Stimulated activated CD8-positive, alpha-beta memory T cell treated with anti-CD3 and anti-CD28 coated beads, Interleukin-2, amount 100 ng/mL, for 1 hour (primary cell): ENCODE data around the gene MGAT4A.
"Not testable (repeated sequence)": the region's sequence is repeated elsewhere in the genome, so short reads cannot be mapped to it uniquely, and the experiment has no call there.

Source experiments
- DNase-seq, 2 donors: peaks; one replicate each; pipeline ENCODE4 v3.0.0-alpha.2; 2020; ENCODE audit warnings: low read depth in 2 of 2

Gene MGAT4A

DNA sequence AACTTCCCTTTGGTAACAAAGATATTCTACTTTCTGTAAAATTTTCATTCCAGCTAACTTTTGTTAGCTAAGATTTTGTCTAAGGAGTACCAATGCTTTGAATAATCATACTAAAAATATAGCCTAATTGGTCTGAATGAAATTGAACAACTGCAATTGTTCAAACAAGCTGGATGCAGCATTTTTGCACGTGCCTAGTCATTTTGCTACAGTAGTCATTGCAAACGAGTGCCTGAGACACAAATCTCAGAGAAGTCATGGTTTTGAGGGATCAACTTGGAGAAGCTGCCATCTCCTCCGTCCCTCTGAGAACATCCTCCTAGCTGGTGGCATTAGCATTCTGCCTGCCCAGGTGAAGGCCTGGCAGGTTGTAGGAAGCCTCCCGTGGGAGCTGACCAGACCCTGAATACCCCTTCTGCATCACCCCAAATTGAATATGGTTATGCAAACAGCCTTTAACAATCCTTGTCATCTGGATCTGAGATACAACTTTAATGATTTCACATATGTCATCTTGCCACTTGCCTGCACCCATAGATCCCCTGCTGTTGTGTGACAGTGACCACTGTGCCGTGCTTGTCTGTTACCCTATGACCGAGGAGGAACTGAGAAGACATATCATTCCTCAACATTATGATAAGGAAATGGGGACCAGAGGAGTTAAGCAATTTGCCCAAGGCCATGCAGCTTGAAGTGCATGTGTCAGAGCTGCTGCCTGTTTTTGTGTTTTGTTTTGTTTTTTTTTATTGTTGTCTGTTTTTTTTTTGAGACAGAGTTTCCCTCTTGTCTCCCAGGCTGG is 29.1 kb upstream of the MGAT4A start:
- DNase-seq = no peak

- no peak for DNase-seq
Observed at GRCh38 chr2:98759338-98759737, 28.4 kb upstream of the MGAT4A start.

GRCh38 chr2:98757904-98758421 is 27.0 kb upstream of the MGAT4A start:
- no peak for DNase-seq

- DNase-seq = no peak
Observed at GRCh38 chr2:98753801-98754200, 22.9 kb upstream of the MGAT4A start.

GRCh38 chr2:98752711-98753110 is 21.8 kb upstream of the MGAT4A start:
- not testable (repeated sequence) for DNase-seq

DNA sequence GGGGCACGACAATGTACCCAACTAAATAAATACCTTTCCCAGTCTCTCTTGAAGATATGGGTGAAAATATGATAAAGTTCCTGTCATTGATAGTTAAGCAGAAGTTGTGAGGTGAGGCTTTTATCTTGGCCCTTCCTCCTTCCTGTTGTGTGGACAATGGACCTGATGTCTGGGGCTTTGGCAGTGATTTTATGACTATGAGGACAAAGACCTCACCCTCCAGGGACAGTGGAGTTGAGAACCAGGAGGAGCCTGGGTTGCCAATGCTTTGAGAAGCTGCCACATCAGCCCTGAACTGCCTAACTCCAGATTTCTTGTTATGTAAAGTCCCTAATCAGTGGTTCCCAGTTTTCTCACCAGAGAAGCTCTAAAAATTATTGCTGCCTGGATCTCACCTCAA is 20.8 kb upstream of the MGAT4A start:
- no peak for DNase-seq

DNA sequence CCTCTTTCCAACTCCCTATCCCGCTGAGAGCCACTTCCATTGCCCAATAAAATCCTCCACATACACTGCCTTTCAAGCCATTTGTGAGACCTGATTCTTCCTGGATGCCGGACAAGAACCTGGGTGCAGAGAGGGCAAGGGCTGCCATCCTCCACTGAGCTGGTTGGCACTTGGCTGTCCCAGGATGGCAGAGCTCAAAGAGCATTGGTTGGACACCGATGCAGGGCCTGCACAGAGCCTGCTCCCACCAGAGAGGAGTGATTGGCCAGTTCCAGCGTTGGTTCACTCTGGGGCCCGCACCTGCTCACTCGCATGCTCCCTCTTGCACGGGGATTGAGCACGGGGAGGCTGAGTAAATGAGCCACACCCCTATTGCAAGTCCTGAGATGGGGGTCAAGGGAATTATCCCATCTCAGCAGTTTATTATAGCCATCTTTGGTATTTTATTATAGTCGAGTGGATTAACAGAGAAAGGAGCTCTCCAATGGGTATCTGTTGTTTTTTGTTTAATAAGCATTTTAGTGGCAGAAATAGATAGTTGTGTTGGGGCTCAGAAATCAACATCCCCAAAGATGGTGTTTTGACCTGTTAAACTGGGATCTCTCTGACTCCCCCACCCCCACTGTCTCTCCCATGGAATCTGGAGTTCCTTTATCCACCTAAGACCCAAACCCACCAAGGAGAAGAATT is 19.8 kb upstream of the MGAT4A start:
- no peak for DNase-seq

DNA sequence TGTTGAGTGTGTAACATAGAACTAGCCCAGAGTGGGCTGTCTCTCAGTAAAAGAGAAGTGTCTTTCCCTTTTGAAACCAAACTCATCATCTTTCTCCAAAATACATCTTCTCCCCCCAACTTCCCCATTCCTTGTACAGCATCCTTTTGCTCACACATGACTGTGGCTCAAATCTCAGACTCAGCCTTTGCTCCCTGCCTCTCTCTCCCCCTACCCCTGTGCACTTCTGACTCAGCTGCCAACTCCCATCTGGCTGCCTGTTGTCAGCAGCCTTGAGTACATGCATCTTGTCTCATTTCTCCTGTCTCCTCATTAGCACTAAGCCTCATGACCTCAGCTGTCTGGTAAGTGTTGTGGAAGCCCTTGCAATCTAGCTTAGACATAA is 18.1 kb upstream of the MGAT4A start:
- DNase-seq = no peak

DNA sequence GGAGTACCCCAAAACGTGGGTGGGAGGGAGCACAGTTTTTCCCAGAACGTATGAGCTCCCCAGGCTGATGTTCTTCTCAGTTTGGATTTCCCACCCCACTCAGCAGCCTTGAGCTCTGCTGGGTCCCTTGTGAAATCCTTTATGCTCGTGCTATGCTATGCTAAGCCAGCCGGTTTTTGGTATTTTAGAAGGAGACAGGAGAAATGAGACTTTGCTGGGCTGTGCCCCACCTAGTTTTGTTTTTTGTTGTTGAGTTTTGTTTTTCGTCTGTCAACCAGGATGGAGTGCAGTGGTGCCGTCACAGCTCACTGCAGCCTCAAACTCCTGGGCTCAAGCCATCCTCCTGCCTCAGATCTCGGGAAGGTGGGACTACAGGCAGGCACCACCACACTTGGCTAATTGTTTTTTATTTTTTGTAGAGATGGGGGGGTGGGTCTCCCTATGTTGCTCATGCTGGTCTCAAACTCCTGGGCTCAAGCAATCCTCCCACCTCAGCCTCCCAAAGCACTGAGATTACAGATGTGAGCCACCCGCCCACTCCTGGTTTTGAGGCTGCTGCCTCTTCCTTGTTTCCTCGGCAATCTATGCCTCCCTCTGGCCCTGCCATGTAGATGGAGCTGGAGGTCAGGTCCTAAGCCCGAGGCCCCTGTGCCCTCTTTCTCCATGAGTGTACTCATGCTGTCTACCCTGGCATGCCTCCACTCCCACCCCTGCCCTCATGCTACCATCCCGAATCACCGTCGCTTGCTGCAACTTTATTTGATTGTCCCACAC is 17.5 kb upstream of the MGAT4A start:
- no peak for DNase-seq

- no peak for DNase-seq
Observed at GRCh38 chr2:98747888-98748287, 17.0 kb upstream of the MGAT4A start.

- DNase-seq = no peak
Observed at GRCh38 chr2:98746426-98746825, 15.5 kb upstream of the MGAT4A start.

DNA sequence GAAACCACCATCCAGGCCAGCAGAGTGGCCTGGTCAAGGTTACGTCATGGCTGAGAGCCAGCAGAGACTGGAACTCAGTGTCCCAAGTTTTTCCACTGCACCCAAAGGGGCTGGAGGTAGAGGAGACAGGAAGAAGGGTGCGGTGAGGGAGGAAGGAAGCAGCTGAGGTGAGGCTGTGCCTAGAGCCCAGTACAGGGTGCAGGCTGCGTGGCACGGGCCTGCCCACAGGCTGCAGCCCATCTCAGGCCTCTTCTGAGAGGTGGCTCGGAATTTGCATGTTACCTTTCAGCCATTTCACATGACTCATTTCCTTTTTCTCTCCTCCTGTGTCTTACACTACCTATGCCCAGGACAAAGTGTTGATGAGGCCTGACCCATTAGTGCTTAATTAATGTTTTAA is 13.7 kb upstream of the MGAT4A start:
- no peak for DNase-seq

DNA sequence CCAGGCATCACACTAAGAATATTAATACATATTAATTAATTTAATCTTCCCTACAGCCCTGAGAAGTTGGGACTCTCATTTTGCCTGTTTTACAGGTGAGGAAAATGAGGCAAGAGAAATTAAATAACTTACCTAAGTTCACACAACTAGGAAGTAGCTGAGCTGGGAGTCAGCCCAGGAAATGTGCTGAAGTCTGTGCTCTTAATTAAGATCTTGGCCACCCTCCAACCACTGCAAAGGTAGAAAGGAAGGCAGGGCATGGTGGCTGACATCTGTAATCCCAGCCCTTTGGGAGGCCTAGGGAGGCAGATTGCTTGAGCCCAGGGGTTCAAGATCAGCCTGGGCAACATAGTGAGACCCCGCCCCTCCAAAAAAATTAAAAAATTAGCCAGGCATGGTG is 12.9 kb upstream of the MGAT4A start:
- DNase-seq = no peak

DNA sequence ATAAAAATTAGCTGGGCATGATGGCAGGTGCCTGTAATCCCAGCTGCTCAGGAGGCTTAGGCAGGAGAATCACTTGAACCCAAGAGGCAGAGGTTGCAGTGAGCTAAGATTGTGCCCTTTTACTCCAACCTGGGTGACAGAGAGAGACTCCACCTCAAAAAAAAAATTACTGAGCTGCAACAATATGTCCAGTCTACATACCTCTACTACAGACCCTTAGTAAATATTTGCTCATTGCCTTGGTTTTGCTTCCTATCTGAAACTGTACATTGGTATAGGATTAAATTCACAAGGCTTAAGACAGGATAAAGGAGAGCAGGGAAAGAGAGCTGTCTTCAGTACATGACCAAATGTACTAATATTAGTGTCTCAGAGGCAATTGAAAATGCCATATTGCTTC is 8.1 kb upstream of the MGAT4A start:
- no peak for DNase-seq

GRCh38 chr2:98738304-98738703 is 7.4 kb upstream of the MGAT4A start:
- no peak for DNase-seq

DNA sequence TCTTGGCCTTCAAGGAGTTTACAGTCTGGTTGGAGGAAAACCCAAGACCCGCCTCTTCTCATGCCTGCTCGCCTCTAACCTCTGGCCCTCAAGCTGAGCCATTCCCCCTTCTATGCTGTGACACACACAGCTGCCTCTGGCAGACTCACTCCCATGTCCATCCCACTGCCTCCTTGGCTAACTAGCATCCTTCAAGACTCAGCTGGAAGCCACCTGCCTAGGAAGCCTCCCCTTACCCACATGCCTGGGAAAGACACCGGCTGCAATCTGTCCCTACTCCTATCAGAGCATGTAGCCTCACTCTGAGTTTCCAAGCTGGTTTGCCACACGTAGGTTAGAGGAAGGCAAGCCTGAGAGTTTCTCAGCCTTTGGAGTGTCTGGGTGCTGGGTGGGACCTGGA is 6.9 kb upstream of the MGAT4A start:
- DNase-seq = no peak

- no peak for DNase-seq
Observed at GRCh38 chr2:98736464-98736889, 5.5 kb upstream of the MGAT4A start.

- no peak for DNase-seq
Observed at GRCh38 chr2:98734823-98735260, 3.9 kb upstream of the MGAT4A start.

DNA sequence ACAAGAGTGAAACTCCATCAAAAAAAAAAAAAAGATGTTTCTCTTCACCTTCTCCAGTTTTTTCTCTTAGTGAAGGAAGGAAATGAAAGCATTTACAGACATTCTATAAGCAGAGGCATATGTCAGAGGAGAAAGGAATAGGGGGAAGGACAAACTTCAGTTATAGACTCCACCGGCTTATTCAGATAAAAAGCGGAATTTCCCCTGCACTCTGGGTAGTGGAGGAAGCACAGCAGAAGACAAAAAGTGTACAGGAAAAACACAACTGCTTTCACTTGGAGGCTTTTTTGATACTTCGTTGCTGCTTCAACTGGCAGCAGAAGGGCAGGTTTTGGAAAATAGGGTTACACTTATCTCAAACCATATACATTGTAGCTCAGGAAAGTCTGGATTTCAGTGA is 3.2 kb upstream of the MGAT4A start:
- DNase-seq = no peak

GRCh38 chr2:98732430-98733051 is 1.6 kb upstream of the MGAT4A start:
- DNase-seq = no peak

GRCh38 chr2:98731894-98732349 is 990 bp upstream of the MGAT4A start:
- no peak for DNase-seq

DNA sequence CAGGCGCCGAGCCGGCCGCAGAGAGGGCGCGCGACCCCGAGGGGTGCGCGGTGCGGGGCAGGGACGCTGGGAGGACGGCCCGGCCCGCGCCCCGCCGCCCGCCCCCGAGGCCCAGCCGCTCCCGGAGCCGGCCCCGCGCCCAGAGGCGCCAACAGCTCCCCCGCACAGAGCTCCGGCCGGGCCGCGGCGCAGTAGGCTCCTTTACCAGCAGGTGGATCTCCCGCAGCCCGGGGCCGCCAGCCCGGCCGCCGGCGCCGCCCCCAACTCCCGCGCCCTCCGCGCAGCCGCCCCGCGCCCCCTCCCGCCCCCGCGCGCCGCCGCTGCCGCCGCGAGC is 258 bp downstream of the MGAT4A start:
- peak in 1 of 2 donors; percentile 40 for DNase-seq
